ENCODE data around the gene CNOT8.

DNA sequence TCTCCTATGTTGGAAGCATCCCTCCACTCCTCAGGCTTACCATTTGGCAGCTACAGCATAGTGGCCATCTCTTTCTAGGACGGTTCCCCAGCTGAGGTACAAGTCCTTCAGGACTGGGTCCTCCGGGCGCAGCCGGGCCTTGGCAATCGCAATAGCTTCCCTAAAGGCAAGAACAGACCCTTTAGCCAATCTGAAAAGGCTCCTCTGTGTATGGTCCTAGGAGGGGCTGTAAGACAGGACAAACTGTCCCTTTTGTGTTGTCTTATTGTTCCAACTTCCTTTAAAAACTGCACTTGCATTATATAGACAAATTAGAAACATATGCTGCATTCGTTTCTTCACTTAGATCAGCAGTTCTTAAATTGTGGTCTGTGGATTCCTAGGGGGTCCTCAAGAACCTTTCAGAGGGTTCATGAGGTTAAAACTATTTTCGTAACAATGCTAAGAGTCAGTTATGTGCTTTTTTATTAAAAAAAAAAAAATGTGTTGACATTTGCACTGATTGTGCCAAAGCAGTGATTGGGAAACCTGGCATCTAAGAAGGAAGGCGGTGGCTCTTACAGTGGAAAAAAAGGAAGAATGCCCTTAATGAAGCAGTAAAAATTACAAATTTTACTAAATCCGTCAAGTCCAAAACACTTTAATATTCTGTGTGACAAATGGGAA, 40.9 kb downstream of the CNOT8 start:
- TF ChIP-seq EP300 (IDR thresholded peaks at IDR 0.05; ENCODE audit: borderline replicate concordance), result no peak
- TF ChIP-seq TEAD4 (IDR thresholded peaks at IDR 0.05), result no peak
- TF ChIP-seq CEBPB (IDR thresholded peaks at IDR 0.05), result no peak
- TF ChIP-seq RAD21 (IDR thresholded peaks at IDR 0.05; ENCODE audit: low read depth), result no peak
- no peak for TF ChIP-seq EGR1 (IDR thresholded peaks at IDR 0.05)
